Tibial nerve (tissue), 4 donors: ENCODE data around the gene RAC2.

Experiments used
- CTCF ChIP-seq, 5 experiments: fragments of 200-600 bp in 3 of 5; fragments of 450-650 bp in 2 of 5; sonication (generic) in 3 of 5; IDR thresholded peaks; one replicate each; pipeline ENCODE4 v1.5.1; 2016 to 2019; ENCODE audit warnings: antibody characterized with exemption in 5 of 5, mild to moderate bottlenecking in 3 of 5, moderate library complexity in 2 of 5
- EP300 ChIP-seq, 2 donors: sonication (generic); formaldehyde crosslinking; IDR thresholded peaks; one replicate each; pipeline ENCODE4 v1.6.1; 2017; ENCODE audit warnings: antibody characterized with exemption in 2 of 2, mild to moderate bottlenecking in 1 of 2

GRCh38 chr22:37175414-37176281, 68.4 kb downstream of the RAC2 start:
- no peak for TF ChIP-seq CTCF (IDR thresholded peaks at IDR 0.05)
- TF ChIP-seq EP300 (IDR thresholded peaks at IDR 0.05) = no peak
